ENCODE results near the gene CACNA1B. TPM values are rescaled to one million over a fixed set of nuclear protein-coding genes. Genes with fewer than 3 reads are reported as not detected.

CACNA1B gene
- total and polyA plus RNA-seq, 2 of the 13 experiments (the other 11 are each of a cell fraction or from before 2014, with no cell fraction given), result under 0.01 to 0.04 TPM

GRCh38 chr9:138022121-138022741 is 144.6 kb downstream of the CACNA1B start (continued):
- no peak for TF ChIP-seq SNAPC4 (CRISPR knock-in tag; IDR thresholded peaks at IDR 0.05)
- peak; percentile 65; the same call in 1 of the 2 replicates for TF ChIP-seq ZNF770 (CRISPR knock-in tag; IDR thresholded peaks at IDR 0.05)
- TF ChIP-seq RAD21 (CRISPR knock-in tag; IDR thresholded peaks at IDR 0.05), result 0 out of 2 replicates have a peak, but pooled peaks have one; percentile 12
- TF ChIP-seq HMG20A (CRISPR knock-in tag; IDR thresholded peaks at IDR 0.05; ENCODE audit: borderline replicate concordance), result no peak
- TF ChIP-seq ZSCAN9 (CRISPR knock-in tag; IDR thresholded peaks at IDR 0.05; ENCODE audit: borderline replicate concordance), result no peak
- no peak for TF ChIP-seq MTERF4 (CRISPR knock-in tag; IDR thresholded peaks at IDR 0.05)
- no peak for TF ChIP-seq FOXA1 (IDR thresholded peaks at IDR 0.05)
- TF ChIP-seq FOXA1 (CRISPR knock-in tag; IDR thresholded peaks at IDR 0.05), result no peak
- no peak for TF ChIP-seq ZNF558 (CRISPR knock-in tag; IDR thresholded peaks at IDR 0.05; ENCODE audit: borderline replicate concordance)
- peak; percentile 27; the same call in 1 of the 2 replicates for TF ChIP-seq MAX (IDR thresholded peaks at IDR 0.05)
- 0 out of 2 replicates have a peak, but pooled peaks have one; percentile 68 for TF ChIP-seq EZH2 (conservative IDR thresholded peaks at IDR 0.05; ENCODE audit: low read depth, low read length)
- TF ChIP-seq SOX13 (IDR thresholded peaks at IDR 0.05), result no peak
- TF ChIP-seq SOX13 (CRISPR knock-in tag; conservative IDR thresholded peaks at IDR 0.05 in 1 of 2, IDR thresholded peaks at IDR 0.05 in 1 of 2), result no peak
- no peak for TF ChIP-seq SKI (IDR thresholded peaks at IDR 0.05; ENCODE audit: partially characterized antibody)
- TF ChIP-seq ZNF75D (CRISPR knock-in tag; IDR thresholded peaks at IDR 0.05; ENCODE audit: borderline replicate concordance), result no peak
- peak; percentile 31; the same call in 1 of the 2 replicates for TF ChIP-seq STAG1 (CRISPR knock-in tag; IDR thresholded peaks at IDR 0.05)
- no peak for TF ChIP-seq ZNF777 (CRISPR knock-in tag; IDR thresholded peaks at IDR 0.05)
- TF ChIP-seq REST (IDR thresholded peaks at IDR 0.05; ENCODE audit: borderline replicate concordance in 1 of 2, low read depth in 1 of 2, low read length in 2 of 2), result no peak

Measured in HepG2 (cell line).